HG02852 (cell line): Measurements from ENCODE around the gene CIC.
"Not testable (repeated sequence)": the region's sequence is repeated elsewhere in the genome, so short reads cannot be mapped to it uniquely, and the experiment has no call there.

Experiments used
- ATAC-seq: cut with Tn5 transposase; IDR thresholded peaks from one replicate; pipeline ENCODE4 v1.9.1; 2021; ENCODE audit warnings: mild to moderate bottlenecking, moderate library complexity; ENCODE audit not compliant: unreplicated experiment

CIC gene

GRCh38 chr19:42327381-42327780 is 58.3 kb downstream of the CIC start:
- ATAC-seq, result no peak

- ATAC-seq, result no peak
These were observed 59.1 kb downstream of the CIC start for GRCh38 chr19:42328106-42328505.

GRCh38 chr19:42328854-42329253 is 59.8 kb downstream of the CIC start:
- no peak for ATAC-seq

- ATAC-seq, result no peak
These were observed 61.2 kb downstream of the CIC start for GRCh38 chr19:42330241-42330711.

- ATAC-seq, result not testable (repeated sequence)
These were observed 62.3 kb downstream of the CIC start for GRCh38 chr19:42331333-42331732.

GRCh38 chr19:42332059-42332458 is 63.0 kb downstream of the CIC start:
- ATAC-seq, result no peak

- ATAC-seq, result no peak
These were observed 64.0 kb downstream of the CIC start for GRCh38 chr19:42333018-42333417.

- ATAC-seq, result no peak
These were observed 65.1 kb downstream of the CIC start for GRCh38 chr19:42333975-42334696.

GRCh38 chr19:42334697-42335373 is 65.8 kb downstream of the CIC start:
- no peak for ATAC-seq

GRCh38 chr19:42335374-42335936 is 66.4 kb downstream of the CIC start:
- ATAC-seq, result no peak

- ATAC-seq, result no peak
These were observed 66.9 kb downstream of the CIC start for GRCh38 chr19:42335971-42336370.

- not testable (repeated sequence) for ATAC-seq
These were observed 70.2 kb downstream of the CIC start for GRCh38 chr19:42339126-42339860.

- ATAC-seq, result not testable (repeated sequence)
These were observed 70.9 kb downstream of the CIC start for GRCh38 chr19:42339922-42340321.

- no peak for ATAC-seq
These were observed 74.5 kb downstream of the CIC start for GRCh38 chr19:42343344-42344110.

GRCh38 chr19:42344336-42344893 is 75.4 kb downstream of the CIC start:
- ATAC-seq, result no peak
